ENCODE results near the gene FARP1.

DNA sequence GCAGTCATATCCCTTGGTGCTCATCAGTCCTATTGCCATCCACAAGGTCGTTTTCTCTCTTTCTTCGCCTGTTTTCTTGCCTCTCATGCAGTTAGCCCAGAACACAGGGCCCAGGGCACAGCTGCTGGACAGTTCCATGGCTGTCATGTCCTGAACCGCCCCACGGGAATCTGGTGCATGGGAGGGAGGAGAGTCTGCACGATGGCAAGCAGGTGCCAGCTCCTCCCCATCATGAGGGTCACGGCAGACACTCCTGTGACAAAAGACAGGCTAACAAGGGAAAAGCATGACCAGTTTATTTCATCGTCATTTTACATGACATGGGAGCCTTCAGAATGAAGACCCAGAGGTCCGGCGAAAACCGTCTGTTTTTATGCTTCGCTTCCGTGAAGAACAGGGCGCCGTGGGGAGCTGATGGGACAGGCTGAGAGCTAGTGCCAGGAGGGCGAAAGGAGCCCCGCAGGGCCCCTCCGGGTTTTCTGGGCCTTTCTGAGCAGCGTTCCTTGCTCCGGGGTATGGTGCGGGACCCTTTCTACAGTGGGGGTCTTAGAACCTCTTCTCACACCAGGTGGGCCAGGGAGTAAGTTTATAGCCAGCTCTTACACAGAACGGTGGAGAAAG, 298.3 kb downstream of the FARP1 start:
- TF ChIP-seq, protein P1, sequence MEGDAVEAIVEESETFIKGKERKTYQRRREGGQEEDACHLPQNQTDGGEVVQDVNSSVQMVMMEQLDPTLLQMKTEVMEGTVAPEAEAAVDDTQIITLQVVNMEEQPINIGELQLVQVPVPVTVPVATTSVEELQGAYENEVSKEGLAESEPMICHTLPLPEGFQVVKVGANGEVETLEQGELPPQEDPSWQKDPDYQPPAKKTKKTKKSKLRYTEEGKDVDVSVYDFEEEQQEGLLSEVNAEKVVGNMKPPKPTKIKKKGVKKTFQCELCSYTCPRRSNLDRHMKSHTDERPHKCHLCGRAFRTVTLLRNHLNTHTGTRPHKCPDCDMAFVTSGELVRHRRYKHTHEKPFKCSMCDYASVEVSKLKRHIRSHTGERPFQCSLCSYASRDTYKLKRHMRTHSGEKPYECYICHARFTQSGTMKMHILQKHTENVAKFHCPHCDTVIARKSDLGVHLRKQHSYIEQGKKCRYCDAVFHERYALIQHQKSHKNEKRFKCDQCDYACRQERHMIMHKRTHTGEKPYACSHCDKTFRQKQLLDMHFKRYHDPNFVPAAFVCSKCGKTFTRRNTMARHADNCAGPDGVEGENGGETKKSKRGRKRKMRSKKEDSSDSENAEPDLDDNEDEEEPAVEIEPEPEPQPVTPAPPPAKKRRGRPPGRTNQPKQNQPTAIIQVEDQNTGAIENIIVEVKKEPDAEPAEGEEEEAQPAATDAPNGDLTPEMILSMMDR (conservative IDR thresholded peaks at IDR 0.05; ENCODE audit: low read length) = no peak
- TF ChIP-seq EZH2phosphoT487 (IDR thresholded peaks at IDR 0.05; ENCODE audit: borderline replicate concordance, low read depth, low read length) = no peak
